HEK293 (cell line): Measurements from ENCODE around the gene JPH2.

Source experiments
- CTCF ChIA-PET: fragments of 350-600 bp; formaldehyde crosslinking; extraction: SDS; loops from one replicate; lab custom pipeline; 2021; ENCODE audit warnings: antibody characterized with exemption; lab: Yijun Ruan, JAX
- POLR2A ChIA-PET: fragments of 300-600 bp; formaldehyde crosslinking; extraction: SDS; loops from one replicate; lab custom pipeline; 2020; ENCODE audit warnings: antibody characterized with exemption, inconsistent platforms; lab: Yijun Ruan, JAX
- H3K27ac ChIP-seq: fragments of 200-500 bp; sonication (Bioruptor generic); 2 replicates; pipeline ENCODE4 v1.5.1; 2014; ENCODE audit warnings: low read depth, low read length, control low read depth, inconsistent platforms; ENCODE audit errors: extremely low read depth
- H3K36me3 ChIP-seq, 2 experiments: fragments of 200-500 bp in 1 of 2; sonication (Bioruptor generic) in 1 of 2; 1 replicate in 1 of 2; 2 replicates in 1 of 2; pipeline ENCODE4 v1.5.1; 2014 to 2017; ENCODE audit warnings: inconsistent platforms in 2 of 2, low read length in 2 of 2; ENCODE audit not compliant: control insufficient read depth in 2 of 2, insufficient read depth in 1 of 2
- H3K4me1 ChIP-seq: fragments of 200-500 bp; sonication (Bioruptor generic); 2 replicates; pipeline ENCODE4 v1.5.1; 2014; ENCODE audit warnings: mild to moderate bottlenecking, low read length, inconsistent platforms; ENCODE audit not compliant: control insufficient read depth, insufficient read depth
- H3K4me3 ChIP-seq: 2 replicates; pipeline ENCODE4 v1.5.1; 2011; ENCODE audit warnings: low read depth, mild to moderate bottlenecking, control low read depth, low read length, moderate library complexity
- H3K9me3 ChIP-seq: fragments of 200-500 bp; sonication (Bioruptor generic); 2 replicates; pipeline ENCODE4 v1.5.1; 2014; ENCODE audit warnings: low read depth, low read length, inconsistent platforms; ENCODE audit not compliant: control insufficient read depth, insufficient read depth
- FEZF1 ChIP-seq: fragments of 450-650 bp; formaldehyde crosslinking; IDR thresholded peaks from 2 replicates; pipeline ENCODE4 v1.5.1; 2016; ENCODE audit warnings: missing biosample characterization, missing genetic modification characterization
- GLI2 ChIP-seq: fragments of 450-650 bp; formaldehyde crosslinking; IDR thresholded peaks from 2 replicates; pipeline ENCODE4; 2017; ENCODE audit warnings: missing biosample characterization, missing genetic modification characterization, low read depth, borderline replicate concordance
- GLI4 ChIP-seq: fragments of 450-650 bp; formaldehyde crosslinking; IDR thresholded peaks from 2 replicates; pipeline ENCODE4 v1.5.1; 2016; ENCODE audit warnings: missing biosample characterization, missing genetic modification characterization
- OSR2 ChIP-seq: fragments of 450-650 bp; formaldehyde crosslinking; IDR thresholded peaks from 2 replicates; pipeline ENCODE4 v1.5.1; 2016; ENCODE audit warnings: missing biosample characterization, missing genetic modification characterization
- YY1 ChIP-seq: fragments of 450-650 bp; formaldehyde crosslinking; IDR thresholded peaks from 2 replicates; pipeline ENCODE4 v1.5.1; 2018; ENCODE audit warnings: missing biosample characterization, missing genetic modification characterization
- ZBTB21 ChIP-seq: fragments of 450-650 bp; formaldehyde crosslinking; IDR thresholded peaks from 2 replicates; pipeline ENCODE4 v1.5.1; 2017; ENCODE audit warnings: missing biosample characterization, missing genetic modification characterization
- ZBTB48 ChIP-seq: fragments of 450-650 bp; formaldehyde crosslinking; IDR thresholded peaks from 2 replicates; pipeline ENCODE4 v1.5.1; 2016; ENCODE audit warnings: missing biosample characterization, missing genetic modification characterization
- ZNF114 ChIP-seq: fragments of 450-650 bp; formaldehyde crosslinking; IDR thresholded peaks from 2 replicates; pipeline ENCODE4 v1.5.0; 2017; ENCODE audit warnings: missing biosample characterization, missing genetic modification characterization
- ZNF132 ChIP-seq: fragments of 450-650 bp; formaldehyde crosslinking; IDR thresholded peaks from 2 replicates; pipeline ENCODE4 v1.5.1; 2017; ENCODE audit warnings: missing biosample characterization, missing genetic modification characterization, borderline replicate concordance
- ZNF174 ChIP-seq: fragments of 450-650 bp; formaldehyde crosslinking; IDR thresholded peaks from 2 replicates; pipeline ENCODE4 v1.5.0; 2017; ENCODE audit warnings: missing biosample characterization, mild to moderate bottlenecking, missing genetic modification characterization
- ZNF221 ChIP-seq: fragments of 450-650 bp; formaldehyde crosslinking; IDR thresholded peaks from 2 replicates; pipeline ENCODE4 v1.5.1; 2017; ENCODE audit warnings: missing biosample characterization, missing genetic modification characterization, borderline replicate concordance
- ZNF223 ChIP-seq: fragments of 450-650 bp; formaldehyde crosslinking; IDR thresholded peaks from 2 replicates; pipeline ENCODE4 v1.5.1; 2016; ENCODE audit warnings: missing biosample characterization, missing genetic modification characterization
- ZNF335 ChIP-seq: fragments of 450-650 bp; formaldehyde crosslinking; conservative IDR thresholded peaks from 2 replicates; pipeline ENCODE4 v1.5.1; 2016; ENCODE audit warnings: missing biosample characterization, missing genetic modification characterization
- ZNF37A ChIP-seq: fragments of 450-650 bp; IDR thresholded peaks from 2 replicates; pipeline ENCODE4 v1.5.1; 2018; ENCODE audit warnings: missing biosample characterization, missing genetic modification characterization
- ZNF48 ChIP-seq: fragments of 450-650 bp; formaldehyde crosslinking; IDR thresholded peaks from 2 replicates; pipeline ENCODE4 v1.5.1; 2016; ENCODE audit warnings: missing biosample characterization, missing genetic modification characterization
- ZNF529 ChIP-seq: fragments of 450-650 bp; formaldehyde crosslinking; IDR thresholded peaks from 2 replicates; pipeline ENCODE4 v1.5.1; 2017; ENCODE audit warnings: missing genetic modification characterization, missing biosample characterization; ENCODE audit not compliant: insufficient replicate concordance
- ZNF626 ChIP-seq: fragments of 450-650 bp; sonication (Bioruptor Pico); formaldehyde crosslinking; IDR thresholded peaks from 2 replicates; pipeline ENCODE4 v1.5.1; 2018; ENCODE audit warnings: missing biosample characterization, missing genetic modification characterization, inconsistent platforms
- ZNF629 ChIP-seq: fragments of 450-650 bp; formaldehyde crosslinking; IDR thresholded peaks from 2 replicates; pipeline ENCODE4 v1.5.1; 2017; ENCODE audit warnings: missing biosample characterization, missing genetic modification characterization
- ZNF654 ChIP-seq: fragments of 450-650 bp; formaldehyde crosslinking; IDR thresholded peaks from 2 replicates; pipeline ENCODE4 v1.5.1; 2016; ENCODE audit warnings: low read depth, missing biosample characterization, missing genetic modification characterization
- ZNF777 ChIP-seq: fragments of 450-650 bp; formaldehyde crosslinking; IDR thresholded peaks from 2 replicates; pipeline ENCODE4 v1.5.1; 2017; ENCODE audit warnings: missing biosample characterization, missing genetic modification characterization, borderline replicate concordance
- ZNF843 ChIP-seq: fragments of 450-650 bp; formaldehyde crosslinking; IDR thresholded peaks from 2 replicates; pipeline ENCODE4 v1.5.1; 2016; ENCODE audit warnings: missing biosample characterization, missing genetic modification characterization
- TF ChIP-seq, protein P1 (sequence below): fragments of 450-650 bp; formaldehyde crosslinking; IDR thresholded peaks from 2 replicates; pipeline ENCODE4 v1.5.1; 2017; ENCODE audit warnings: missing biosample characterization, missing genetic modification characterization
- TF ChIP-seq, protein P2 (sequence below): fragments of 450-650 bp; formaldehyde crosslinking; IDR thresholded peaks from 2 replicates; pipeline ENCODE4 v1.5.1; 2016; ENCODE audit warnings: missing biosample characterization, missing genetic modification characterization
- TF ChIP-seq, protein P3 (sequence below): fragments of 450-650 bp; formaldehyde crosslinking; IDR thresholded peaks from 2 replicates; pipeline ENCODE4 v1.5.1; 2017; ENCODE audit warnings: missing biosample characterization, mild to moderate bottlenecking, missing genetic modification characterization, moderate library complexity
- TF ChIP-seq, protein P4 (sequence below): fragments of 450-650 bp; formaldehyde crosslinking; IDR thresholded peaks from 2 replicates; pipeline ENCODE4 v1.5.1; 2016; ENCODE audit warnings: missing biosample characterization, missing genetic modification characterization, low read depth
- TF ChIP-seq, protein P5 (sequence below): fragments of 450-650 bp; formaldehyde crosslinking; optimal IDR thresholded peaks from 2 replicates; pipeline ENCODE3; 2016; ENCODE audit warnings: missing biosample characterization, mild to moderate bottlenecking, missing genetic modification characterization

JPH2 gene

DNA sequence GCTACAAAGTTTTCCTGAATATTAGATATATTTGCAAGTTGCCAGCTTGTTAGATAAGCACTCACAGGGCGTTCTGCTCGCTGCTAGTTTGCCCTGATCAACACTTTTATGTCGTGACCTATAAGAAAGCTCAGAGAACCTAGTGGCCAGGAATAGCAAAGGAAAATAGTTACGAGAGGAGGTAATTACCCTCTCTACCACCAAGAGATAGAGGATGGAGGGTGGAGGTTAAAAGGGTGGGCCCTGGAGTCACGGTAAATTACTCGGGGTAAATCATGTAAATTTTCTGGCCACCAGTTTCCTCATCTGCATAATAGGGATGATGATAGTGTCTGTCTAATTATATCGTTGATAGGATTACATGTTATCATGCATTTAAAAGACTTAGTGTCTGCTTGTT lies 87.2 kb downstream of the JPH2 start:
- H3K27ac ChIP-seq = no peak overlapping the region
- ChIA-PET CTCF (interaction anchor here (1.0 kb wide), 1 partner anchor 174 kb away, joined by 3 read pairs; no protein-coding TSS in a partner anchor), POLR2A (no interaction called here)
- H3K4me3 ChIP-seq = no peak overlapping the region
- TF ChIP-seq, protein P1, sequence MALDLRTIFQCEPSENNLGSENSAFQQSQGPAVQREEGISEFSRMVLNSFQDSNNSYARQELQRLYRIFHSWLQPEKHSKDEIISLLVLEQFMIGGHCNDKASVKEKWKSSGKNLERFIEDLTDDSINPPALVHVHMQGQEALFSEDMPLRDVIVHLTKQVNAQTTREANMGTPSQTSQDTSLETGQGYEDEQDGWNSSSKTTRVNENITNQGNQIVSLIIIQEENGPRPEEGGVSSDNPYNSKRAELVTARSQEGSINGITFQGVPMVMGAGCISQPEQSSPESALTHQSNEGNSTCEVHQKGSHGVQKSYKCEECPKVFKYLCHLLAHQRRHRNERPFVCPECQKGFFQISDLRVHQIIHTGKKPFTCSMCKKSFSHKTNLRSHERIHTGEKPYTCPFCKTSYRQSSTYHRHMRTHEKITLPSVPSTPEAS (tag by site-specific recombination) = no peak
- TF ChIP-seq ZNF132 (no peak), GLI4 (tag by site-specific recombination) (no peak), GLI2 (tag by site-specific recombination) (no peak), OSR2 (tag by site-specific recombination) (no peak), YY1 (tag by site-specific recombination) (no peak), ZNF221 (tag by site-specific recombination) (no peak), ZNF629 (tag by site-specific recombination) (no peak), ZNF48 (tag by site-specific recombination) (no peak), ZNF223 (no peak), ZNF529 (tag by site-specific recombination) (no peak), ZNF626 (no peak)
- TF ChIP-seq, protein P2, sequence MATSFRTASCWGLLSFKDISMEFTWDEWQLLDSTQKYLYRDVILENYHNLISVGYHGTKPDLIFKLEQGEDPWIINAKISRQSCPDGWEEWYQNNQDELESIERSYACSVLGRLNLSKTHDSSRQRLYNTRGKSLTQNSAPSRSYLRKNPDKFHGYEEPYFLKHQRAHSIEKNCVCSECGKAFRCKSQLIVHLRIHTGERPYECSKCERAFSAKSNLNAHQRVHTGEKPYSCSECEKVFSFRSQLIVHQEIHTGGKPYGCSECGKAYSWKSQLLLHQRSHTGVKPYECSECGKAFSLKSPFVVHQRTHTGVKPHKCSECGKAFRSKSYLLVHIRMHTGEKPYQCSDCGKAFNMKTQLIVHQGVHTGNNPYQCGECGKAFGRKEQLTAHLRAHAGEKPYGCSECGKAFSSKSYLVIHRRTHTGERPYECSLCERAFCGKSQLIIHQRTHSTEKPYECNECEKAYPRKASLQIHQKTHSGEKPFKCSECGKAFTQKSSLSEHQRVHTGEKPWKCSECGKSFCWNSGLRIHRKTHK (tag by site-specific recombination) = no peak
- TF ChIP-seq, protein P3, sequence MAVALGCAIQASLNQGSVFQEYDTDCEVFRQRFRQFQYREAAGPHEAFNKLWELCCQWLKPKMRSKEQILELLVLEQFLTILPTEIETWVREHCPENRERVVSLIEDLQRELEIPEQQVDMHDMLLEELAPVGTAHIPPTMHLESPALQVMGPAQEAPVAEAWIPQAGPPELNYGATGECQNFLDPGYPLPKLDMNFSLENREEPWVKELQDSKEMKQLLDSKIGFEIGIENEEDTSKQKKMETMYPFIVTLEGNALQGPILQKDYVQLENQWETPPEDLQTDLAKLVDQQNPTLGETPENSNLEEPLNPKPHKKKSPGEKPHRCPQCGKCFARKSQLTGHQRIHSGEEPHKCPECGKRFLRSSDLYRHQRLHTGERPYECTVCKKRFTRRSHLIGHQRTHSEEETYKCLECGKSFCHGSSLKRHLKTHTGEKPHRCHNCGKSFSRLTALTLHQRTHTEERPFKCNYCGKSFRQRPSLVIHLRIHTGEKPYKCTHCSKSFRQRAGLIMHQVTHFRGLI (tag by site-specific recombination) = no peak
- TF ChIP-seq, protein P4, sequence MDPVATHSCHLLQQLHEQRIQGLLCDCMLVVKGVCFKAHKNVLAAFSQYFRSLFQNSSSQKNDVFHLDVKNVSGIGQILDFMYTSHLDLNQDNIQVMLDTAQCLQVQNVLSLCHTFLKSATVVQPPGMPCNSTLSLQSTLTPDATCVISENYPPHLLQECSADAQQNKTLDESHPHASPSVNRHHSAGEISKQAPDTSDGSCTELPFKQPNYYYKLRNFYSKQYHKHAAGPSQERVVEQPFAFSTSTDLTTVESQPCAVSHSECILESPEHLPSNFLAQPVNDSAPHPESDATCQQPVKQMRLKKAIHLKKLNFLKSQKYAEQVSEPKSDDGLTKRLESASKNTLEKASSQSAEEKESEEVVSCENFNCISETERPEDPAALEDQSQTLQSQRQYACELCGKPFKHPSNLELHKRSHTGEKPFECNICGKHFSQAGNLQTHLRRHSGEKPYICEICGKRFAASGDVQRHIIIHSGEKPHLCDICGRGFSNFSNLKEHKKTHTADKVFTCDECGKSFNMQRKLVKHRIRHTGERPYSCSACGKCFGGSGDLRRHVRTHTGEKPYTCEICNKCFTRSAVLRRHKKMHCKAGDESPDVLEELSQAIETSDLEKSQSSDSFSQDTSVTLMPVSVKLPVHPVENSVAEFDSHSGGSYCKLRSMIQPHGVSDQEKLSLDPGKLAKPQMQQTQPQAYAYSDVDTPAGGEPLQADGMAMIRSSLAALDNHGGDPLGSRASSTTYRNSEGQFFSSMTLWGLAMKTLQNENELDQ (tag by site-specific recombination) = no peak
- no peaks in the 10 kb centered on the region for H3K36me3 ChIP-seq
- no peaks in the 10 kb centered on the region; the same call in 1 of the 2 replicates for H3K9me3 ChIP-seq
- H3K4me1 ChIP-seq = 0 out of 2 replicates have a peak, but pooled peaks cover 3% of the 10 kb centered on the region

DNA sequence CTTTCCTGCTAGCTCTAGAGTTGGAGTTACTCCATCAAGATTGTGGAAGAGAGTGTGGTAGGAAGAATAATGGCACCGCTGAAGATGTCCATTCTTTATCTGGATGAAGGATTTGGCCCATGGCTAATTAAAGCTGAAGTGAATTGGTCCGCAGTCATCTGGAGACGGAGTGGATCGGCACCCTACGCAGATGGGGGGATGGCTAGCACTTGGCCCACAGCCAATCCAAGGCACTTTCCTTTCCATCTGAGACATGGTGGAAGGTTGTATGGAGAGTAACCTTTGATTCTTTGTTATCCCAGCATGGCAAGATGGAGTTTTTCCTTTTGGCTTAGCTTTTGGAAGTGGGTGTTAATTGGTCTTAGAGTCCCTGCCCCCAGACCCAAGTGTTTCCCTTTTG lies 88.3 kb downstream of the JPH2 start:
- H3K27ac ChIP-seq = no peak overlapping the region
- no peaks in the 10 kb centered on the region for H3K36me3 ChIP-seq
- no peaks in the 10 kb centered on the region; the same call in 1 of the 2 replicates for H3K9me3 ChIP-seq
- ChIA-PET CTCF (interaction anchor here (1.1 to 1.3 kb wide), 2 partner anchors 18 to 91 kb away, joined by 3 to 5 read pairs; no protein-coding TSS in a partner anchor), POLR2A (no interaction called here)
- no peak for TF ChIP-seq ZNF174
- TF ChIP-seq ZNF843 (tag by site-specific recombination) = no peak
- no peak for TF ChIP-seq ZNF37A (tag by site-specific recombination)
- TF ChIP-seq ZNF654 (tag by site-specific recombination) = no peak
- no peak for TF ChIP-seq ZBTB21 (tag by site-specific recombination)
- no peak for TF ChIP-seq ZNF335 (tag by site-specific recombination)
- no peak for TF ChIP-seq ZNF114
- TF ChIP-seq ZBTB48 (tag by site-specific recombination) = no peak
- TF ChIP-seq ZNF777 (tag by site-specific recombination) = no peak
- TF ChIP-seq, protein P5, sequence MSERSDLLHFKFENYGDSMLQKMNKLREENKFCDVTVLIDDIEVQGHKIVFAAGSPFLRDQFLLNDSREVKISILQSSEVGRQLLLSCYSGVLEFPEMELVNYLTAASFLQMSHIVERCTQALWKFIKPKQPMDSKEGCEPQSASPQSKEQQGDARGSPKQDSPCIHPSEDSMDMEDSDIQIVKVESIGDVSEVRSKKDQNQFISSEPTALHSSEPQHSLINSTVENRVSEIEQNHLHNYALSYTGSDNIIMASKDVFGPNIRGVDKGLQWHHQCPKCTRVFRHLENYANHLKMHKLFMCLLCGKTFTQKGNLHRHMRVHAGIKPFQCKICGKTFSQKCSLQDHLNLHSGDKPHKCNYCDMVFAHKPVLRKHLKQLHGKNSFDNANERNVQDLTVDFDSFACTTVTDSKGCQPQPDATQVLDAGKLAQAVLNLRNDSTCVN (tag by site-specific recombination) = no peak
- TF ChIP-seq FEZF1 (tag by site-specific recombination) = no peak
- H3K4me3 ChIP-seq = no peak overlapping the region
- no peaks in the 10 kb centered on the region for H3K4me1 ChIP-seq
